ENCODE results near the gene FAAP20.

The FAAP20 gene

GRCh38 chr1:2205191-2205952 is 10.8 kb upstream of the FAAP20 start:
- TF ChIP-seq CTCF (IDR thresholded peaks at IDR 0.05; ENCODE audit: low read depth, low read length, missing control alignments): no peak
- in situ Hi-C loops (cut with HindIII; ENCODE audit: low sequenced_read_pairs): no loop called here
- DNase-seq (ENCODE audit: low read depth): peak; percentile 79
- peak overlapping the region; percentile 41 for H3K4me3 ChIP-seq (ENCODE audit: low read depth, low read length)

- no peak for TF ChIP-seq CTCF (IDR thresholded peaks at IDR 0.05; ENCODE audit: low read depth, low read length, missing control alignments)
- peak overlapping the region; percentile 38 for H3K4me3 ChIP-seq (ENCODE audit: low read depth, low read length)
- no peak for DNase-seq (ENCODE audit: low read depth)
- in situ Hi-C loops (cut with HindIII; ENCODE audit: low sequenced_read_pairs): no loop called here
These were observed 10.0 kb upstream of the FAAP20 start for GRCh38 chr1:2204415-2205190.

- peak overlapping the region; percentile 38 for H3K4me3 ChIP-seq (ENCODE audit: low read depth, low read length)
- in situ Hi-C loops (cut with HindIII; ENCODE audit: low sequenced_read_pairs): no loop called here
- TF ChIP-seq CTCF (IDR thresholded peaks at IDR 0.05; ENCODE audit: low read depth, low read length, missing control alignments): no peak
- DNase-seq (ENCODE audit: low read depth): no peak
These were observed 9.3 kb upstream of the FAAP20 start for GRCh38 chr1:2203671-2204414.

- in situ Hi-C loops (cut with HindIII; ENCODE audit: low sequenced_read_pairs): no loop called here
- DNase-seq (ENCODE audit: low read depth): no peak
- H3K4me3 ChIP-seq (ENCODE audit: low read depth, low read length): no peak overlapping the region
- TF ChIP-seq CTCF (IDR thresholded peaks at IDR 0.05; ENCODE audit: low read depth, low read length, missing control alignments): no peak
These were observed 8.4 kb upstream of the FAAP20 start for GRCh38 chr1:2202843-2203601.

- in situ Hi-C loops (cut with HindIII; ENCODE audit: low sequenced_read_pairs): no loop called here
- DNase-seq (ENCODE audit: low read depth): no peak
- no peak overlapping the region for H3K4me3 ChIP-seq (ENCODE audit: low read depth, low read length)
- no peak for TF ChIP-seq CTCF (IDR thresholded peaks at IDR 0.05; ENCODE audit: low read depth, low read length, missing control alignments)
These were observed 7.5 kb upstream of the FAAP20 start for GRCh38 chr1:2202008-2202575.

Data from astrocyte of the cerebellum (primary cell).